ENCODE data around the gene HNRNPC.

- TF ChIP-seq EZH2phosphoT487 (IDR thresholded peaks at IDR 0.05; ENCODE audit: insufficient read depth, low read depth), result no peak
- TF ChIP-seq EZH2 (IDR thresholded peaks at IDR 0.05; ENCODE audit: insufficient read depth, poor library complexity, severe bottlenecking), result no peak
Observed at GRCh38 chr14:21256539-21257393, 12.5 kb downstream of the HNRNPC start.
